DOHH2 (cell line): ENCODE measurements around the gene POTEC.
"Not testable (repeated sequence)": the region's sequence is repeated elsewhere in the genome, so short reads cannot be mapped to it uniquely, and the experiment has no call there.

Source experiments
- EZH2phosphoT487 ChIP-seq: fragments of 200-600 bp; sonication (generic); IDR thresholded peaks from 2 replicates; pipeline ENCODE4 v1.6.1; 2017; ENCODE audit warnings: borderline replicate concordance, mild to moderate bottlenecking, antibody characterized with exemption, low read length, moderate library complexity, mixed read lengths
- TF ChIP-seq, protein P1 (sequence below): fragments of 200-600 bp; sonication (generic); IDR thresholded peaks from one replicate; pipeline ENCODE4 v1.5.1; 2014; ENCODE audit warnings: antibody characterized with exemption, mild to moderate bottlenecking, low read depth, low read length; ENCODE audit not compliant: poor library complexity, severe bottlenecking

DNA sequence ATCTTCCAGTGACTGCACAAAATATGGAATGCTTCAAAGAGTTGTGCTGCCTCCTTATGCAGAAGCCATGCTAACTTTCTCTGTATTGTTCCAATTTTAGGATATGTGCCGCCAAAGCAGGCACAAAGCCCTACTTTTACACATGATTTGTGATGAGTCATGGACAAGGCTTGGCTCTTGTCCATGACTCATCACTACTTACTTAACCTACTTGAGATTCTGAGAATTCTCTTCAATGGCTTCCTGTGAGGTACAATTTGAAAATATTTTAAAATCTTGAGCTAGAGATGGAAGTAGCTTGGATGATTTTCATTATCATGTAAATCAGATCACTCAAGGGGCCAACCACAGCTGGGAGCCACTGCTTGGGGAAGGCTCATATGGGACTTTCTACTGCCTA is 11.7 kb downstream of the POTEC start:
- not testable (repeated sequence) for TF ChIP-seq EZH2phosphoT487
- TF ChIP-seq, protein P1, sequence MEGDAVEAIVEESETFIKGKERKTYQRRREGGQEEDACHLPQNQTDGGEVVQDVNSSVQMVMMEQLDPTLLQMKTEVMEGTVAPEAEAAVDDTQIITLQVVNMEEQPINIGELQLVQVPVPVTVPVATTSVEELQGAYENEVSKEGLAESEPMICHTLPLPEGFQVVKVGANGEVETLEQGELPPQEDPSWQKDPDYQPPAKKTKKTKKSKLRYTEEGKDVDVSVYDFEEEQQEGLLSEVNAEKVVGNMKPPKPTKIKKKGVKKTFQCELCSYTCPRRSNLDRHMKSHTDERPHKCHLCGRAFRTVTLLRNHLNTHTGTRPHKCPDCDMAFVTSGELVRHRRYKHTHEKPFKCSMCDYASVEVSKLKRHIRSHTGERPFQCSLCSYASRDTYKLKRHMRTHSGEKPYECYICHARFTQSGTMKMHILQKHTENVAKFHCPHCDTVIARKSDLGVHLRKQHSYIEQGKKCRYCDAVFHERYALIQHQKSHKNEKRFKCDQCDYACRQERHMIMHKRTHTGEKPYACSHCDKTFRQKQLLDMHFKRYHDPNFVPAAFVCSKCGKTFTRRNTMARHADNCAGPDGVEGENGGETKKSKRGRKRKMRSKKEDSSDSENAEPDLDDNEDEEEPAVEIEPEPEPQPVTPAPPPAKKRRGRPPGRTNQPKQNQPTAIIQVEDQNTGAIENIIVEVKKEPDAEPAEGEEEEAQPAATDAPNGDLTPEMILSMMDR: not testable (repeated sequence)
